ENCODE measurements around the gene TRMU. TPM values are rescaled to one million over a fixed set of nuclear protein-coding genes. Genes with fewer than 3 reads are reported as not detected.
"Not testable (repeated sequence)": the region's sequence is repeated elsewhere in the genome, so short reads cannot be mapped to it uniquely, and the experiment has no call there.

Gene TRMU
- total RNA-seq, 1 donor from 2014 or later, result 71.8 TPM

GRCh38 chr22:46392137-46392844 is 56.8 kb downstream of the TRMU start:
- H3K9me3 Mint-ChIP-seq (ENCODE audit: low read depth), result no peaks in the 10 kb centered on the region
- TF ChIP-seq, protein P1, sequence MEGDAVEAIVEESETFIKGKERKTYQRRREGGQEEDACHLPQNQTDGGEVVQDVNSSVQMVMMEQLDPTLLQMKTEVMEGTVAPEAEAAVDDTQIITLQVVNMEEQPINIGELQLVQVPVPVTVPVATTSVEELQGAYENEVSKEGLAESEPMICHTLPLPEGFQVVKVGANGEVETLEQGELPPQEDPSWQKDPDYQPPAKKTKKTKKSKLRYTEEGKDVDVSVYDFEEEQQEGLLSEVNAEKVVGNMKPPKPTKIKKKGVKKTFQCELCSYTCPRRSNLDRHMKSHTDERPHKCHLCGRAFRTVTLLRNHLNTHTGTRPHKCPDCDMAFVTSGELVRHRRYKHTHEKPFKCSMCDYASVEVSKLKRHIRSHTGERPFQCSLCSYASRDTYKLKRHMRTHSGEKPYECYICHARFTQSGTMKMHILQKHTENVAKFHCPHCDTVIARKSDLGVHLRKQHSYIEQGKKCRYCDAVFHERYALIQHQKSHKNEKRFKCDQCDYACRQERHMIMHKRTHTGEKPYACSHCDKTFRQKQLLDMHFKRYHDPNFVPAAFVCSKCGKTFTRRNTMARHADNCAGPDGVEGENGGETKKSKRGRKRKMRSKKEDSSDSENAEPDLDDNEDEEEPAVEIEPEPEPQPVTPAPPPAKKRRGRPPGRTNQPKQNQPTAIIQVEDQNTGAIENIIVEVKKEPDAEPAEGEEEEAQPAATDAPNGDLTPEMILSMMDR (IDR thresholded peaks at IDR 0.05; ENCODE audit: unreplicated experiment), result no peak
- H3K27me3 Mint-ChIP-seq, result no peaks in the 10 kb centered on the region
- DNase-seq (ENCODE audit: low spot score, unreplicated experiment), result no peak
- H3K27ac Mint-ChIP-seq, result peak overlapping the region; percentile 52
- H3K4me3 Mint-ChIP-seq (ENCODE audit: low read depth), result no peak overlapping the region
- H3K36me3 Mint-ChIP-seq (ENCODE audit: insufficient read depth), result peaks cover 1% of the 10 kb centered on the region
- no peaks in the 10 kb centered on the region for H3K4me1 Mint-ChIP-seq (ENCODE audit: low read depth)

- Mint-ChIP-seq H3K27me3 (no peaks in the 10 kb centered on the region), H3K4me3 (ENCODE audit: low read depth) (no peak overlapping the region), H3K9me3 (ENCODE audit: low read depth) (no peaks in the 10 kb centered on the region), H3K4me1 (ENCODE audit: low read depth) (no peaks in the 10 kb centered on the region), H3K36me3 (ENCODE audit: insufficient read depth) (peaks cover 1% of the 10 kb centered on the region), H3K27ac (no peak overlapping the region)
- TF ChIP-seq, protein P1 (IDR thresholded peaks at IDR 0.05; ENCODE audit: unreplicated experiment), result no peak
- no peak for DNase-seq (ENCODE audit: low spot score, unreplicated experiment)
These were observed 58.4 kb downstream of the TRMU start for GRCh38 chr22:46393873-46394272.

DNA sequence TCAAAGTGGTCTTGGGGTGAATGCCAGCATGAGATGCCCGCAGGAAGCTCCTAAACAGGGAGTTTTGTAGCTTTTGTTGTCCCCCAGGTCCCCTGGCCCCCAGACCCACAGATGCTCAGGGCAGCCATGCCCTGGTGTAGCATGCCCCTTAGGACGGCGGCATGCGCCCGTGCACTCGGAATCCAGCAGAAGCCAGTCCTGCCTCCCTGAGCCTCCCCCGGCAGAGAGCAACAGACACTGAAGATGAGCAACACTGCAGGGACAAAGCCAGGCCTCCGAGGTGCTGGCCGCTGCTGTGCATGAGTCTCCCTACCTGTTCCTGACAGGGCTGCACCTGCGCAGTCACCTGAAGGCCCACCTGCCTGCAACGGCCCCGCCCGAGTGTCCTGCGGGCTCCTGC is 59.1 kb downstream of the TRMU start:
- DNase-seq (ENCODE audit: low spot score, unreplicated experiment), result no peak
- H3K36me3 Mint-ChIP-seq (ENCODE audit: insufficient read depth), result peaks cover 1% of the 10 kb centered on the region
- H3K27me3 Mint-ChIP-seq, result no peaks in the 10 kb centered on the region
- H3K4me1 Mint-ChIP-seq (ENCODE audit: low read depth), result no peaks in the 10 kb centered on the region
- TF ChIP-seq, protein P1 (IDR thresholded peaks at IDR 0.05; ENCODE audit: unreplicated experiment), result no peak
- no peak overlapping the region for H3K27ac Mint-ChIP-seq
- no peaks in the 10 kb centered on the region for H3K9me3 Mint-ChIP-seq (ENCODE audit: low read depth)
- no peak overlapping the region for H3K4me3 Mint-ChIP-seq (ENCODE audit: low read depth)

- no peak overlapping the region for H3K4me3 Mint-ChIP-seq (ENCODE audit: low read depth)
- H3K4me1 Mint-ChIP-seq (ENCODE audit: low read depth), result no peaks in the 10 kb centered on the region
- peaks cover 1% of the 10 kb centered on the region for H3K36me3 Mint-ChIP-seq (ENCODE audit: insufficient read depth)
- H3K9me3 Mint-ChIP-seq (ENCODE audit: low read depth), result no peaks in the 10 kb centered on the region
- no peak for DNase-seq (ENCODE audit: low spot score, unreplicated experiment)
- H3K27ac Mint-ChIP-seq, result no peak overlapping the region
- TF ChIP-seq, protein P1 (IDR thresholded peaks at IDR 0.05; ENCODE audit: unreplicated experiment), result no peak
- H3K27me3 Mint-ChIP-seq, result no peaks in the 10 kb centered on the region
These were observed 59.6 kb downstream of the TRMU start for GRCh38 chr22:46395145-46395544.

DNA sequence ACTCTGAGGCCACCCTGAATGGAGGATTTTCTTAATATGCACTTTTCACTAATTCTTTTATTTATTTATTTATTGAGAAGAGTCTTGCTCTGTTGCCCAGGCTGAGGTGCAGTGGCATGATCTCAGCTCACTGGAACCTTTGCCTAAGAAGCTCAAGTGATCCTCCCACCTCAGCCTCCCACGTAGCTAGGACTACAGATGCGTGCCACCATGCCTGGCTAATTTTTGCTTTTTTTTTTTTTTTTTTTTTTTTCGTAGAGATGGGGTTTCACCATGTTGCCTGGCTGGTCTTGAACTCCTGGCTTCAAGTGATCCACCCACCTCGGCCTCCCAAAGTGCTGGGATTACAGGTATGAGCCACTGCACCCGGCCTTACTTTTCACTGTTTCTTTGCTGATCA is 61.5 kb downstream of the TRMU start:
- not testable (repeated sequence) for H3K4me3 Mint-ChIP-seq (ENCODE audit: low read depth); H3K36me3 Mint-ChIP-seq (ENCODE audit: insufficient read depth); H3K4me1 Mint-ChIP-seq (ENCODE audit: low read depth); DNase-seq (ENCODE audit: low spot score, unreplicated experiment); H3K9me3 Mint-ChIP-seq (ENCODE audit: low read depth); H3K27me3 Mint-ChIP-seq; H3K27ac Mint-ChIP-seq

- no peak overlapping the region for H3K4me3 Mint-ChIP-seq (ENCODE audit: low read depth)
- no peaks in the 10 kb centered on the region for H3K9me3 Mint-ChIP-seq (ENCODE audit: low read depth)
- no peaks in the 10 kb centered on the region for H3K27me3 Mint-ChIP-seq
- TF ChIP-seq, protein P1 (IDR thresholded peaks at IDR 0.05; ENCODE audit: unreplicated experiment), result no peak
- DNase-seq (ENCODE audit: low spot score, unreplicated experiment), result no peak
- H3K27ac Mint-ChIP-seq, result no peak overlapping the region
- H3K36me3 Mint-ChIP-seq (ENCODE audit: insufficient read depth), result no peaks in the 10 kb centered on the region
- H3K4me1 Mint-ChIP-seq (ENCODE audit: low read depth), result no peaks in the 10 kb centered on the region
These were observed 62.0 kb downstream of the TRMU start for GRCh38 chr22:46397514-46397913.
